Adrenal gland (tissue), 12 donors: ENCODE data around the gene PRKCE. TPM values are rescaled to one million over a fixed set of nuclear protein-coding genes. Genes with fewer than 3 reads are reported as not detected.

Experiments
- DNase-seq, 7 donors: peaks; one replicate each; pipeline ENCODE4 v3.0.0-alpha.2; 2019 to 2020
- H3K27ac ChIP-seq, 5 donors: fragments of 200-600 bp; sonication (generic) in 4 of 5; 1 replicate in 3 of 5; 2 replicates in 2 of 5; pipeline versions ENCODE4 v1.5.1 to v1.8.0; 2016 to 2020; ENCODE audit warnings: mild to moderate bottlenecking in 1 of 5
- H3K27me3 ChIP-seq: fragments of 200-600 bp; 2 replicates; pipeline ENCODE4 v1.8.0; 2021
- H3K36me3 ChIP-seq, 2 donors: fragments of 200-600 bp; replicated peaks in 1 of 2; 1 replicate in 1 of 2; 2 replicates in 1 of 2; pipeline versions ENCODE4 v1.5.1 to v1.8.0; 2018 to 2022
- H3K4me1 ChIP-seq, 2 donors: fragments of 200-600 bp; replicated peaks in 1 of 2; 1 replicate in 1 of 2; 2 replicates in 1 of 2; pipeline versions ENCODE4 v1.5.1 to v1.8.0; 2018 to 2021
- H3K4me3 ChIP-seq, 4 donors: fragments of 200-600 bp; sonication (generic) in 3 of 4; one replicate each; pipeline ENCODE4 v1.5.1; 2016 to 2018
- H3K9me3 ChIP-seq, 3 donors: fragments of 200-600 bp; sonication (generic) in 1 of 3; replicated peaks in 1 of 3; 1 replicate in 2 of 3; 2 replicates in 1 of 3; pipeline versions ENCODE4 v1.5.1 to v1.8.0; 2016 to 2021
- CTCF ChIP-seq, 6 experiments: fragments of 450-650 bp in 4 of 6; fragments of 200-600 bp in 2 of 6; sonication (generic) in 1 of 6; IDR thresholded peaks; 1 replicate in 5 of 6; 2 replicates in 1 of 6; pipeline versions ENCODE4 v1.5.1 to v1.8.0; 2016 to 2021; ENCODE audit warnings: antibody characterized with exemption in 6 of 6, mild to moderate bottlenecking in 2 of 6, moderate library complexity in 1 of 6
- POLR2A ChIP-seq, 2 donors: fragments of 450-650 bp; IDR thresholded peaks; one replicate each; pipeline ENCODE4 v1.6.1; 2017; ENCODE audit warnings: antibody characterized with exemption in 2 of 2, mild to moderate bottlenecking in 2 of 2, moderate library complexity in 1 of 2
- WGBS, 4 donors: extraction: QIAGEN DNeasy Blood & Tissue Kit in 2 of 4; methylation state at CpG; one replicate each; pipeline versions ENCODE4 v1.1.5 to v1.1.7; 2013 to 2017; 5-methylcytosine and 5-hydroxymethylcytosine counted together
- intact Hi-C, 2 donors: fragments of 100-400 bp; cut with DNase I; formaldehyde crosslinking; loops; one replicate each; pipeline versions ENCODE4 v1.14.1 to v1.15.0; 2022 to 2023
- polyA plus RNA-seq, 3 donors: library from polyadenylated mRNA; stranded (reverse); fragments of 200-250 nt in 2 of 3; fragments of 350-450 nt in 1 of 3; fragmentation: Illumina TruSeq in 1 of 3; extraction: RNeasy Lipid Tissue Mini Kit (QIAGEN cat#74804) in 1 of 3; gene quantifications; one replicate each; pipeline ENCODE4 v1.2.3, GENCODE V29; 2013 to 2014
- total RNA-seq, 9 donors: library from RNA; depleted of rRNA in 4 of 9; stranded (reverse); fragments of >200 nt in 4 of 9; fragments of 120-200 nt in 1 of 9; fragmentation: NEBNext Ultra II Directional in 1 of 9; extraction: Animal tissue kit (Norgen Biotek cat#: 25700) in 1 of 9; gene quantifications; one replicate each; pipeline versions ENCODE4 v1.1.0 to v1.2.4, GENCODE V29; 2013 to 2023
- donor health status: healthy with polysubstance abuse.
- donor health status: Bipolar disorder and iron deficiency.
- donor health status: DM: yes; HTN: yes; CAD: no.
- donor health status: DM: no; HTN: no; CAD: no.
- donor health status: DM: no; HTN: no; CAD: no.
- donor health status: DM: yes; HTN: yes; CAD: no.

PRKCE gene
- total and polyA plus RNA-seq, 12 donors, result 1.9 to 19.2 (median 8.0) TPM

GRCh38 chr2:45700407-45701013 lies 49.0 kb downstream of the PRKCE start:
- Histone ChIP-seq H3K27ac (no peak overlapping the region), H3K4me1 (peaks cover 0 to 20% of the 10 kb centered on the region in 2 donors), H3K4me3 (no peak overlapping the region), H3K36me3 (no peaks in the 10 kb centered on the region), H3K9me3 (no peaks in the 10 kb centered on the region), H3K27me3 (no peaks in the 10 kb centered on the region)
- no peak for TF ChIP-seq POLR2A (IDR thresholded peaks at IDR 0.05)
- no peak for TF ChIP-seq CTCF (IDR thresholded peaks at IDR 0.05)
- DNase-seq, result peak in 1 of 7 donors; percentile 50
- intact Hi-C loops, result no loop called here
- WGBS, 4 donors, result 82 to 88% (median 85%) methylated on average over 10 of the region's 10 CpGs

DNA sequence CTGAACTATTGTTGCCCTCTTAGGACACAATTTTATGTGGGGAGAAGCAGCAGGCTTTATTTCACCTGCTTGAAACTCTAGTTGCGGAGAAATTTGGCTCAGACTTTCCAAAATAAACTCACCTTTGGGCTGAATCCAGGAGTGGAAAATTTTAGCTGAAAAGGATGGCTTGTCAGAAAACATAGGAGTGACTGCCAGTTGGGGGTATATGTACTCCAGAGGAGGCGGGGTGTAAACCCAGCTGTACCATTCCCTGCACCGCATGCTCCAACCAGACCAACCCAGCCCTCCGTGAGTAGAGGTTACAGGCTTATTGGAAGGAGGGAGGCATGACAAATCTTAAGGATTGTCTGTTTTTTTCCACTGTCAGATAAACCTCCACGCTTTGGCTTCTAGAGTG lies 53.8 kb downstream of the PRKCE start:
- peaks cover 0 to 27% of the 10 kb centered on the region in 2 donors for H3K4me1 ChIP-seq
- no peak for DNase-seq
- intact Hi-C loops, result loop anchor here in 1 of 2 donors (5.0 kb wide), 1 partner anchor 38 kb away; no protein-coding TSS in a partner anchor
- H3K4me3 ChIP-seq, result no peak overlapping the region
- no peak for TF ChIP-seq CTCF (IDR thresholded peaks at IDR 0.05)
- TF ChIP-seq POLR2A (IDR thresholded peaks at IDR 0.05), result no peak
- H3K27ac ChIP-seq, result no peak overlapping the region
- WGBS, 4 donors, result 69 to 79% (median 76%) methylated on average over 5 of the region's 5 CpGs
- H3K27me3 ChIP-seq, result no peaks in the 10 kb centered on the region
- no peaks in the 10 kb centered on the region for H3K36me3 ChIP-seq
- H3K9me3 ChIP-seq, result no peaks in the 10 kb centered on the region

DNA sequence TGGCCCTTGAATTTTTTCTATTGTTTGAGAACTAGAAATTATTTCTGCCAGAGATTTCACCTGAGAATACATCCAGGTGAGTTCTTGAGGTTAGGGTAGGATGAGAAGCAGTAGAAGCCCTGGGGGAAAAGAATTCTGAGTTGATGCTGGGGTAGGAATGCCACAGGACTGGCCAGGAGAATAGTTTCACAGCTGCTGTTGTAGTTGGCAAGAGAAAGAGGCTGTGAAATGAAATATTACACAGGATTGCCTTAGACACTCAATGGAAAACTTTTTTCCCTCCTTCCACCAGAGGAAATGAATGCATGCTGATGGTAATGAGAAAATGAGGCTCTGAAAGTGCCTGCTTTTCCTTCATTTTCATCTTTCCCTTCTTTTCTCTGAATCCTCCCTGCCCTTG lies 54.6 kb downstream of the PRKCE start:
- peak overlapping the region in 1 of 5 donors; percentile 61 for H3K27ac ChIP-seq
- H3K36me3 ChIP-seq, result no peaks in the 10 kb centered on the region
- no peaks in the 10 kb centered on the region for H3K27me3 ChIP-seq
- TF ChIP-seq CTCF (IDR thresholded peaks at IDR 0.05), result no peak
- no peak for TF ChIP-seq POLR2A (IDR thresholded peaks at IDR 0.05)
- H3K4me1 ChIP-seq, result peaks cover 0 to 27% of the 10 kb centered on the region in 2 donors
- DNase-seq, result no peak
- no peaks in the 10 kb centered on the region for H3K9me3 ChIP-seq
- H3K4me3 ChIP-seq, result no peak overlapping the region
- intact Hi-C loops, result loop anchor here in 1 of 2 donors (5.0 kb wide), 1 partner anchor 39 kb away; no protein-coding TSS in a partner anchor

- Histone ChIP-seq H3K9me3 (no peaks in the 10 kb centered on the region), H3K27me3 (no peaks in the 10 kb centered on the region), H3K4me3 (no peak overlapping the region), H3K36me3 (no peaks in the 10 kb centered on the region), H3K4me1 (peaks cover 0 to 27% of the 10 kb centered on the region in 2 donors), H3K27ac (no peak overlapping the region)
- intact Hi-C loops, result loop anchor here in 1 of 2 donors (5.0 kb wide), 1 partner anchor 40 kb away; no protein-coding TSS in a partner anchor
- no peak for DNase-seq
- TF ChIP-seq POLR2A (IDR thresholded peaks at IDR 0.05) (no peak), CTCF (IDR thresholded peaks at IDR 0.05) (no peak)
- 92 to 100% (median 95%) methylated on average over 3 of the region's 3 CpGs for WGBS, 4 donors
Observed at GRCh38 chr2:45707006-45707405, 55.5 kb downstream of the PRKCE start.
